ENCODE data around the gene PHYHIPL.

DNA sequence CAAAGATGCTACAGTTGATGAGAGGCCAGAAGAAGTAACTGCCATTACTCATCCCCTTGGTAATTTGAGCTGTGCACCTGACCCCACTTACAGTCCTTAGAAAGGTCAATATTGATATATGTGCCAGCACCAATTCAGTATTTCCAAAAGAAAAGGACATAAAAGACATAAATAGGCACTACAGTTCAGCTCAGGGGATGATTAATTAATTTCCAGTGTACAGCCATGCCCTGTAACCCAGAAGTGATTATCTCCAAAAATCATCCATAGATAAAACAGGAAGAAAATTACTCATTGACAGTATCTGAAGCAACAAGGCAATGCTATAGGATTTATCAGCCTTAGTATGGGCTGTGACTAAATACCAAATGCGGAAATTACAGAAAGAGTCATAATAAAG lies 82.4 kb downstream of the PHYHIPL start:
- no peak for TF ChIP-seq EZH2 (IDR thresholded peaks at IDR 0.05)
- TF ChIP-seq FOXP2 (optimal IDR thresholded peaks at IDR 0.05; ENCODE audit: control extremely low read depth, extremely low read length, insufficient read depth): no peak

Data from SK-N-MC (cell line).